Frontal cortex (tissue), 4 donors: ENCODE data around the gene AAK1. TPM values are rescaled to one million over a fixed set of nuclear protein-coding genes. Genes with fewer than 3 reads are reported as not detected.
"Not testable (repeated sequence)": the region's sequence is repeated elsewhere in the genome, so short reads cannot be mapped to it uniquely, and the experiment has no call there.

Experiments
- DNase-seq, 2 donors: peaks; one replicate each; pipeline ENCODE4 v3.0.0; 2012; ENCODE audit warnings: low spot score in 2 of 2
- FAIRE-seq: peaks from 2 replicates; lab custom pipeline; 2012; peaks lifted over from hg19 to GRCh38; lab: Jason Lieb, UNC
- total RNA-seq: library from RNA; depleted of rRNA; stranded (reverse); fragments of >200 nt; gene quantifications from one replicate; pipeline ENCODE4 v1.2.3, GENCODE V29; 2014
- donor health status: control.
- donor health status: control.
- donor health status: control.

The AAK1 gene
- total RNA-seq, 1 donor from 2014 or later = 31.4 TPM

- not testable (repeated sequence) for FAIRE-seq, DNase-seq
Measured at GRCh38 chr2:69662547-69662946, 19.0 kb upstream of the AAK1 start.

DNA sequence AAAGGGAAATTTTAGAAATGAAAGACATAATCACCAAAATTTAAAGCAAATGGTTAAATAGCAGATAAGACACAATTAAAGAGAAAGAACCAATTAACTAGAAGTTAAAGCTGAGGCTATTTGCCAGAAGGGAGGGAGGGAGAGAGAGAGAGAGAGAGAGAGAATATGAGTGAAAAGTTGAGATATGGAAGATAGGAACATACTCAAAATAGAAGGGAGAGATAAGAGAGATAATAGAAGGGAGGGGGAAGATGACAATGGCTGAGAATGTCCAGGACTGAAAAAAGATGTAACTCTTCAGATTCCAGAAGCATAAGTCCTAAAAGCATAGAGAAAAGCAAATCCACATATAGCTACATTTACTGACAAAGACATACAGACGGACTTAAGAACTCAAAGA is 17.1 kb upstream of the AAK1 start:
- DNase-seq (no peak), FAIRE-seq (no peak)

DNA sequence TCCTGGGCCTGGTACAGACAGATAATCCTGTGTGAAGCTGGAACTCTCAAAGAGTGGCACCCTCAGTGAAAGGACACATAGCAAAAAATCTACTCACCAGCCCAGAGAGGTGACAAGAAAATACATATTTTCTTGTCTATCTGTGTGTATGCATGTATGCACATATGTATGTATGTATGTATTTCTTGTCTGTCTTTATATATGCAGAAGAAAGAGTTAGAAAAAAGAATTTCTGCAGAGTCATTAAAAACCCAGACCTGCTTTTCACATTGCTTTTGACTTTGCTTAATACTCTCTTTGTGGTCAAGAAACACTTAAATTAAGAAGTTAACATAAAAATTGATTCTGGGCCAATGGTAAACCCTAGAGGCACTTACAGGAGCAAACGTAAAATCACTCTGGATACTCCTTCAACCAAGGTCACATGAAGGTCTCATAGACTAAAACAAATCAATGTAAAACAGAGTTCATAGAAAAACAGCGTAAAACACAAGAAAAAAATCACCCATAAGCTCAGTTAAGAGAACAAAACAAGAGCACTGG is 16.5 kb upstream of the AAK1 start:
- no peak for FAIRE-seq
- no peak for DNase-seq

DNA sequence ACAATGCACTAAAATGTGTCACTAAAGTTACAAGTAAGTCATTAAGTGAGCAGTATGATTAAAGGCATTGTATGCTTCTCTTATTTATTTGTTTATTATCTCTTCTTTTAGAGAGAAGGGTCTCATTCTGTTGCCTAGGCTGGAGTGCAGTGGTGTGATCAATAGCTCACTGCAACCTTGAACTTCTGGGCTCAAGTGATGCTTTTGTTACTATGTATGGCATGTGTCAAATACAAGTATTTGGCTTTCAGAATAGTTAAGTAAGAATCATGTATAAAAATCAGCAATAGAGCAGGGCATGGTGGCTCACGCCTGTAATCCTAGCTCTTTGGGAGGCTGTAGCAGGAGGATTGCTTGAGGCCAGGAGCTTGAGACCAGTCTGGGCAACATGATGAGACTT is 15.8 kb upstream of the AAK1 start:
- FAIRE-seq = no peak
- no peak for DNase-seq

DNA sequence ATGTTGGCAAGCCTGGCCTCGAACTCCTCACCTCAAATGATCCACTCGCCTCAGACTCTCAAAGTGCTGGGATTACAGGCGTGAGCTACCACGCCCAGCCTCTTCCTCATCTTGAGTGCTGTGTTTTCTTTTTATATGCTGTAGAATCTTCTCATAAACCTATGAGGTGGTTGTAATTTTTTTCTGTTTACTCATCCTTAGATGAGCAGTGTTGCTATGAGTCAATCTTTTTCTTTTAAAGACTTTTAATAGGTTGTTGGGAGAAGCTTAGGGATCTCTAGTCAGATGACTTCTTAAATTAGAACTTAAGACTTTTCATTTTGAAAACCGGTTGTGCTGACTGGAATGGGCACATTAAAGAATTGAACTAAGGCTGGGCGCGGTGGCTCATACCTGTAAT is 8.7 kb upstream of the AAK1 start:
- no peak for DNase-seq

DNA sequence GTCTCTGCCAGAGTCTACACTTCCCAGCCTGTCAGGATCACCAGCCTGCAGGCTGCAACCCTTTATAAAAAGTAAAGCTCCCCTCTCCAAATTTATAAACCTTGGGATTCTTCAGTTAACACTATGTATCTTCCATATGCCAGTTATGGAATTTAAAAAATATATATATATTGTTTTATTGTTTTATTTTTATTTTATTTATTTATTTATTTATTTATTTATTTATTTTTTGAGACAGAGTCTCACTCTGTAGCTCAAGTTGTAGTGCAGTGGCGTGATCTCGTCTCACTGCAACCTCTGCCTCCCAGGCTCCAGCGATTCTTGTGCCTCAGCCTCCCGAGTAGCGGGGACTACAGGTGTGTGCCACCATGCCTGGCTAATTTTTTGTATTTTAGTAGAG is 3.7 kb upstream of the AAK1 start:
- not testable (repeated sequence) for DNase-seq, FAIRE-seq

More for the DNA sequence above, 8.7 kb upstream of the AAK1 start:
- no peak for FAIRE-seq

GRCh38 chr2:69646714-69647113 is 3.2 kb upstream of the AAK1 start:
- FAIRE-seq (no peak), DNase-seq (no peak)

DNA sequence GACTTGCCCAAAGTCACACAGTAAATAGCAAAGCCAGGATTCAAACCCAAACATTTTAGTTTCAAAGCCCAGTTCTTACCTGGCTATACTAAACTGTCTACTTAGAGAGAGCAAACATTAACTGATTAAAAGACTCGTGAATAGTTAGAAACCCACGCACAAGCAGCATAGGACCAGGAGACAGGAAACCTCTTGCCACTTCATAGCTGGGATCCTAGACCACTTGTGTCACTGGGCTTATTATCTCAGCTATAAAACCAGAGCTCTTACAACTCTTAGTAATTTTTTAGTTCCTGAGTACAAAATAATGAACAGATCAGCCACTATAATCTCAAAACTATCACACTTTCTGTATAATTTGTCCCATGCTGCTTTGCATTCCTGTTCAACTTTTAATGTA is 2.4 kb upstream of the AAK1 start:
- FAIRE-seq = no peak
- no peak for DNase-seq

GRCh38 chr2:69645031-69645431 is 1.5 kb upstream of the AAK1 start:
- DNase-seq (no peak), FAIRE-seq (no peak)

GRCh38 chr2:69644506-69644979 is 1.0 kb upstream of the AAK1 start:
- FAIRE-seq (no peak), DNase-seq (no peak)

GRCh38 chr2:69642709-69643601 is 584 bp downstream of the AAK1 start:
- DNase-seq (no peak), FAIRE-seq (no peak)

- DNase-seq (no peak), FAIRE-seq (no peak)
Measured at GRCh38 chr2:69641887-69642708, 1.4 kb downstream of the AAK1 start.

GRCh38 chr2:69641471-69641870 is 2.1 kb downstream of the AAK1 start:
- FAIRE-seq = no peak
- DNase-seq = no peak

GRCh38 chr2:69639266-69639665 is 4.3 kb downstream of the AAK1 start:
- no peak for FAIRE-seq
- no peak for DNase-seq

DNA sequence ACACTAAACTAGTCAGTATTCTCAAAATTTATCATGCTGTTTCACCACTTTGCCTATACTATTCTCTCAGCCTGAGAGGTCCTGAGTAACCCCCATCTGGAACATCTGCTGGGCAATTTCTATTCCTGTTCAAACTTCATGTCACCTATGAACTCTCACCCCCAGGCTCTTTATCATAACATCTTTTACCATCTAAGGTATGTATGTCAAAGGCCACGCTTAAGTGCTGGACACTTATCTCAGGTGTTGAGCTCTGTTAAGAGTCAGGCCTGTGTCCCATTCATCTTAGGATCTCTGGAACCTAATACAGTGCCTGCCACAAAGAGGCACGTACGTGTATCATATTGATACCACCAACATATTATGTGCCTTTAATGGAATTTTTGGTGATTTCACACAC is 4.9 kb downstream of the AAK1 start:
- no peak for DNase-seq
- FAIRE-seq = no peak

- FAIRE-seq (no peak), DNase-seq (no peak)
Measured at GRCh38 chr2:69637923-69638322, 5.6 kb downstream of the AAK1 start.

DNA sequence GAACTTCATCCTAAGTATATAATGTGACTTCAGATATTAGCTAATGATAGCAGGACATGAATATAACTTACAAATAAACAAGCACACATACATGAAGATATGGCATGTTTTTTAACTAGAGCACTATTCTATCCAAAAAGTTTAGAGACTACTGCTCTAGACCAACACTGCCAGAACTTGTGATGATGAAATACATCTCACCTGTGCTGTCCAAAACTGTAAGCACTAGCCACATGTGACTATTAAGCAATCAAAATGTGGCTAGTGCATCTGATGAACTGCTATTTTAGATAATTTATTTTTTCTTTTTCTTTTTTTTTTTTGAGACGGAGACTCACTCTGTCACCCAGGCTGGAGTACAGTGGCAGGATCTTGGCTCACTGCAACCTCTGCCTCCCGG is 7.1 kb downstream of the AAK1 start:
- DNase-seq (no peak), FAIRE-seq (no peak)

DNA sequence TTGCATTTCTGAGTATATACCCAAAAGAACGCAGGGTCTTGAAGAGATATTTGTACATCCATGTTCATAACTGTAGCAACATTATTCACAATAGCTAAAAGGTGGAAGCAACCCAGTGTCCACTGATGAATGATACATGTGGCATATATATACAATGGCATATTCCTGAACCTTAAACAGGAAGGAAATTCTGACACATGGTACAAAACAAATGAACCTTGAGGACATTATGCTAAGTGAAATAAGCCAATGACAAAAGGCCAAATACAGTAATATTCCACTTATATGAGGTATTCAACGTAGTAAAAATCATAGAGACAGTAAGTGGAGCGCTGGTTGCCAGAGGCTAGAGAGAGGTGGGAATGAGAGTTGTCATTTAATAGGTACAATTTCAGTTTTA is 8.1 kb downstream of the AAK1 start:
- DNase-seq (no peak), FAIRE-seq (no peak)

DNA sequence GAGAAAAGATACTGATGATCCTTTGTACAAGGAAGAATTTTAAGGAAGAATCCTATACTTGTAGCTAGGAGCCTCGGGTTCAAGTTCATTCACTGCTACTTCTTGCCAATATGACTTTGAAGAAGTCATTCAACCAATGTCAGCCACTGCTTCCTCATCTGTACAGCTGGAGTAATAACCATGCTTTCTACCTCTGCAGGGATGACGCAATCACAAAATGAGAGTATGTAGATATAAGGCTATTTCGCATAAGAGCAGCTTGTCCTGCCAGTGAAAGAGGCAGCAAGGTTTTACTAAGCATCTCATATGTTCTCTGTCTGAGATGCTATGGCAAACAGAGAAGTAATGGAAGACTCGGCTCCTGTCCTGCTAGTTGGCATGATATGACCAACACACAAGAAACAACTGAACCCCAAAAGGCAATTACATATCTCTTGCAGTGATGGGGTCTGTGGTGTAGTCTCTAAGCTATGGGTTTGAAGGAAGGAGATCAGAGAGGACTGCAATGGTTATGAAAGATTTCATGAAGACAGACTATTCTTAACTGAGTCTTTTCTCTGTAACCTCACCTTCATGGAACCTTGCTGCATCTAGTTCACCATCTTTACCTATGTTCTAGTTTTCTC is 9.2 kb downstream of the AAK1 start:
- no peak for FAIRE-seq
- no peak for DNase-seq

DNA sequence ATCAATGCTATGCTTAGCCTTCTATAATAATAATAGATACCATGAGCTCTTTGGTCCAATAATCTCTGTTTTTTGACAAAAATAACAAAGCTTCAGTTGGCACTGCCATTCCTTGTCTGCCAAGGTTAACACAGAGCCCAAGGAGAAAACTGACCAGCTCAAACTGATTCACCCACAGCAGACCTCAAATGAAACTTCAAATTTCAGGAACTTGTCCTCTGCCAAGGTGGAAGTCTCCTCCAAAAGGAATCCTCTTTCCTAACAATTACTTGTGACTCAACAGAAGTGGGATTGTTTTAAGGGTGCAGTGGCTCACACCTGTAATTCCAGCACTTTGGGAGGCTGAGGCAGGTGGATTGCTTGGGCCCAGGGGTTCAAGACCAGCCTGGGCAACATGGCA is 12.1 kb downstream of the AAK1 start:
- FAIRE-seq (no peak), DNase-seq (no peak)
